GM23338 (cell line): ENCODE results near the gene NPAS3. TPM values are rescaled to one million over a fixed set of nuclear protein-coding genes. Genes with fewer than 3 reads are reported as not detected.

Experiments used
- ATAC-seq: fragments of 200-7000 bp; cut with Tn5 transposase; 3 replicates; pipeline ENCODE4 v1.9.1; 2020
- DNase-seq: peaks from one replicate; pipeline ENCODE4 v3.0.0-alpha.2; 2015; ENCODE audit warnings: low spot score
- H2AFZ ChIP-seq: fragments of 200-600 bp; sonication (generic); 2 replicates; pipeline ENCODE4 v1.8.0; 2016; ENCODE audit warnings: antibody characterized with exemption, mild to moderate bottlenecking, moderate library complexity
- H3F3A ChIP-seq: fragments of 200-600 bp; sonication (generic); replicated peaks from 2 replicates; pipeline ENCODE4 v1.8.0; 2017; ENCODE audit warnings: antibody characterized with exemption, mixed run types, low read depth
- H3K27ac ChIP-seq: fragments of 200-600 bp; sonication (generic); 2 replicates; pipeline ENCODE4 v1.6.1; 2016; ENCODE audit warnings: low read depth
- H3K27me3 ChIP-seq: fragments of 200-600 bp; sonication (generic); 2 replicates; pipeline ENCODE4 v1.8.0; 2016; ENCODE audit warnings: mild to moderate bottlenecking, mixed run types, moderate library complexity; ENCODE audit not compliant: insufficient read depth
- H3K36me3 ChIP-seq: fragments of 200-600 bp; sonication (generic); 2 replicates; pipeline ENCODE4 v1.8.0; 2016; ENCODE audit warnings: mild to moderate bottlenecking; ENCODE audit not compliant: insufficient read depth
- H3K4me1 ChIP-seq: fragments of 200-600 bp; sonication (generic); 2 replicates; pipeline ENCODE4 v1.8.0; 2016; ENCODE audit warnings: mild to moderate bottlenecking, moderate library complexity; ENCODE audit not compliant: insufficient read depth
- H3K4me2 ChIP-seq: fragments of 200-600 bp; sonication (generic); 2 replicates; pipeline ENCODE4 v1.7.1; 2017; ENCODE audit warnings: mixed run types
- H3K4me3 ChIP-seq: fragments of 200-600 bp; sonication (generic); 2 replicates; pipeline ENCODE4 v1.6.1; 2016; ENCODE audit warnings: mixed run types
- H3K79me2 ChIP-seq: fragments of 200-600 bp; sonication (generic); replicated peaks from 2 replicates; pipeline ENCODE4 v1.8.0; 2017; ENCODE audit warnings: mild to moderate bottlenecking; ENCODE audit not compliant: insufficient read depth
- H3K9me2 ChIP-seq: fragments of 200-600 bp; sonication (generic); 2 replicates; pipeline ENCODE4 v1.8.0; 2017; ENCODE audit not compliant: insufficient read depth
- H4K20me1 ChIP-seq: fragments of 200-600 bp; sonication (generic); replicated peaks from 2 replicates; pipeline ENCODE4 v1.8.0; 2017; ENCODE audit warnings: mild to moderate bottlenecking; ENCODE audit not compliant: insufficient read depth
- H3K27ac Mint-ChIP-seq: 2 replicates; pipeline ENCODE4 v1.8.0; 2020; ENCODE audit warnings: inconsistent platforms, mild to moderate bottlenecking, moderate library complexity, mixed read lengths
- H3K27me3 Mint-ChIP-seq: 3 replicates; pipeline ENCODE4 v1.8.0; 2022; ENCODE audit warnings: low read depth, mild to moderate bottlenecking, moderate library complexity, mixed read lengths, inconsistent platforms; ENCODE audit not compliant: insufficient read depth, poor library complexity
- H3K36me3 Mint-ChIP-seq: 3 replicates; pipeline ENCODE4 v1.8.0; 2021; ENCODE audit warnings: low read depth, mild to moderate bottlenecking, inconsistent platforms, moderate library complexity, mixed read lengths
- H3K4me1 Mint-ChIP-seq: 3 replicates; pipeline ENCODE4 v1.8.0; 2020; ENCODE audit warnings: mild to moderate bottlenecking, inconsistent platforms, mixed read lengths
- H3K4me3 Mint-ChIP-seq: 3 replicates; pipeline ENCODE4 v1.8.0; 2021; ENCODE audit warnings: moderate library complexity, mild to moderate bottlenecking, inconsistent platforms, mixed read lengths
- H3K9me3 Mint-ChIP-seq: 3 replicates; pipeline ENCODE4 v1.8.0; 2020; ENCODE audit warnings: moderate library complexity, mild to moderate bottlenecking, inconsistent platforms, mixed read lengths
- CREB1 ChIP-seq: fragments of 250-450 bp; sonication (Bioruptor Pico); IDR thresholded peaks from 2 replicates; pipeline ENCODE4 v1.5.0; 2020; ENCODE audit warnings: low read depth, mild to moderate bottlenecking, moderate library complexity
- EZH2 ChIP-seq: fragments of 200-600 bp; sonication (generic); IDR thresholded peaks from one replicate; pipeline ENCODE4 v1.8.0; 2017; ENCODE audit warnings: antibody characterized with exemption, mild to moderate bottlenecking, low read depth; ENCODE audit not compliant: unreplicated experiment
- EZH2phosphoT487 ChIP-seq: fragments of 200-600 bp; sonication (generic); IDR thresholded peaks from one replicate; pipeline ENCODE4 v1.8.1; 2018; ENCODE audit warnings: antibody characterized with exemption; ENCODE audit not compliant: unreplicated experiment
- JUNB ChIP-seq: IDR thresholded peaks from one replicate; pipeline ENCODE4 v1.6.1; 2016; ENCODE audit warnings: antibody characterized with exemption; ENCODE audit not compliant: unreplicated experiment
- NANOG ChIP-seq: IDR thresholded peaks from 2 replicates; pipeline ENCODE4 v1.6.1; 2016; ENCODE audit warnings: antibody characterized with exemption, borderline replicate concordance
- POLR2AphosphoS5 ChIP-seq: IDR thresholded peaks from 2 replicates; pipeline ENCODE4 v1.6.1; 2016; ENCODE audit warnings: antibody characterized with exemption, low read depth
- STAT1 ChIP-seq: IDR thresholded peaks from one replicate; pipeline ENCODE4 v1.6.1; 2016; ENCODE audit warnings: antibody characterized with exemption; ENCODE audit not compliant: unreplicated experiment
- ZNF114 ChIP-seq: fragments of 250-450 bp; sonication (Bioruptor Pico); IDR thresholded peaks from 2 replicates; pipeline ENCODE4 v1.5.0; 2020; ENCODE audit warnings: mild to moderate bottlenecking, moderate library complexity
- ZNF331 ChIP-seq: fragments of 250-450 bp; sonication (Bioruptor Pico); IDR thresholded peaks from 2 replicates; pipeline ENCODE4 v1.5.0; 2020; ENCODE audit warnings: low read depth, mild to moderate bottlenecking, moderate library complexity
- polyA plus RNA-seq: library from polyadenylated mRNA; unstranded; fragments of >200 nt; fragmentation: Nextera tagmentation; extraction: Ambion mirVana; gene quantifications from 2 replicates; pipeline ENCODE4 v1.2.1, GENCODE V29; 2016
- total RNA-seq: library from RNA; depleted of rRNA; stranded (reverse); fragments of >200 nt; shearing (Covaris generic); gene quantifications from 2 replicates; pipeline ENCODE4 v1.2.3, GENCODE V29; 2014
- TF ChIP-seq, protein P1 (sequence below): IDR thresholded peaks from 2 replicates; pipeline ENCODE4 v1.6.1; 2016; ENCODE audit warnings: antibody characterized with exemption
- TF ChIP-seq, protein P2 (sequence below), 2 experiments: fragments of 200-600 bp in 1 of 2; sonication (generic) in 1 of 2; conservative IDR thresholded peaks; 2 replicates each; pipeline versions ENCODE4 v1.5.1 to v1.6.1; 2016 to 2017; ENCODE audit warnings: antibody characterized with exemption in 2 of 2, low read depth in 2 of 2, mild to moderate bottlenecking in 2 of 2, moderate library complexity in 1 of 2
- TF ChIP-seq, protein P3 (sequence below): IDR thresholded peaks from one replicate; pipeline ENCODE4 v1.6.1; 2018; ENCODE audit warnings: antibody characterized with exemption; ENCODE audit not compliant: unreplicated experiment
- TF ChIP-seq, protein P4 (sequence below): fragments of 250-450 bp; sonication (Bioruptor Pico); IDR thresholded peaks from 2 replicates; pipeline ENCODE4 v1.5.0; 2020; ENCODE audit warnings: mild to moderate bottlenecking, moderate library complexity

The NPAS3 gene
- total and polyA plus RNA-seq, 2 experiments from 2014 or later, result 0.17 to 0.19 TPM

DNA sequence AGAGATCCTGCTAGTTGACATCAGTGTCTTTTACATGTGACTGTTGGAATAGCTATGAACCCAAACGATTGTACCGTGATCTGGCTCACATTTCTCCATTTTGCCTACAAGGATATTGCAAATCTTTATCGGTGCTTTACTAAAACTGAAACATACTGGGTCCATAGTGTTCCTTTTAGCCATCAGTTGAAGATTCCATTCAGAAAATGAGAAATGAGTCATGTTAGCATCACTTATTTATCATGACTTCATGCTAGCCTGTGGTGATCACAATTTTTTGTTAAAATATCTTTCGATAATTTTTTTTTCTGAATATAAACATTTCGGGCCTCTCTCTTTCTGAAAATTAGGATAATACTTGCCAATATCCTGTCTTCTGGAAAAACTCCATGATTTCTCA lies 801.9 kb downstream of the NPAS3 start:
- DNase-seq, result no peak
- H3K79me2 ChIP-seq, result no peaks in the 10 kb centered on the region
- Mint-ChIP-seq H3K36me3 (no peaks in the 10 kb centered on the region), H3K27me3 (no peaks in the 10 kb centered on the region), H3K4me1 (peaks cover 15% of the 10 kb centered on the region), H3K27ac (no peak overlapping the region), H3K4me3 (no peak overlapping the region), H3K9me3 (peaks cover 8% of the 10 kb centered on the region; the same call in 2 of the 3 replicates)
- TF ChIP-seq, protein P1, sequence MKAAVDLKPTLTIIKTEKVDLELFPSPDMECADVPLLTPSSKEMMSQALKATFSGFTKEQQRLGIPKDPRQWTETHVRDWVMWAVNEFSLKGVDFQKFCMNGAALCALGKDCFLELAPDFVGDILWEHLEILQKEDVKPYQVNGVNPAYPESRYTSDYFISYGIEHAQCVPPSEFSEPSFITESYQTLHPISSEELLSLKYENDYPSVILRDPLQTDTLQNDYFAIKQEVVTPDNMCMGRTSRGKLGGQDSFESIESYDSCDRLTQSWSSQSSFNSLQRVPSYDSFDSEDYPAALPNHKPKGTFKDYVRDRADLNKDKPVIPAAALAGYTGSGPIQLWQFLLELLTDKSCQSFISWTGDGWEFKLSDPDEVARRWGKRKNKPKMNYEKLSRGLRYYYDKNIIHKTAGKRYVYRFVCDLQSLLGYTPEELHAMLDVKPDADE, result no peak
- TF ChIP-seq NANOG (no peak), EZH2phosphoT487 (no peak), ZNF331 (CRISPR knock-in tag) (no peak), JUNB (no peak), POLR2AphosphoS5 (no peak), STAT1 (no peak), EZH2 (no peak), CREB1 (CRISPR knock-in tag) (no peak), ZNF114 (CRISPR knock-in tag) (no peak)
- TF ChIP-seq, protein P2, sequence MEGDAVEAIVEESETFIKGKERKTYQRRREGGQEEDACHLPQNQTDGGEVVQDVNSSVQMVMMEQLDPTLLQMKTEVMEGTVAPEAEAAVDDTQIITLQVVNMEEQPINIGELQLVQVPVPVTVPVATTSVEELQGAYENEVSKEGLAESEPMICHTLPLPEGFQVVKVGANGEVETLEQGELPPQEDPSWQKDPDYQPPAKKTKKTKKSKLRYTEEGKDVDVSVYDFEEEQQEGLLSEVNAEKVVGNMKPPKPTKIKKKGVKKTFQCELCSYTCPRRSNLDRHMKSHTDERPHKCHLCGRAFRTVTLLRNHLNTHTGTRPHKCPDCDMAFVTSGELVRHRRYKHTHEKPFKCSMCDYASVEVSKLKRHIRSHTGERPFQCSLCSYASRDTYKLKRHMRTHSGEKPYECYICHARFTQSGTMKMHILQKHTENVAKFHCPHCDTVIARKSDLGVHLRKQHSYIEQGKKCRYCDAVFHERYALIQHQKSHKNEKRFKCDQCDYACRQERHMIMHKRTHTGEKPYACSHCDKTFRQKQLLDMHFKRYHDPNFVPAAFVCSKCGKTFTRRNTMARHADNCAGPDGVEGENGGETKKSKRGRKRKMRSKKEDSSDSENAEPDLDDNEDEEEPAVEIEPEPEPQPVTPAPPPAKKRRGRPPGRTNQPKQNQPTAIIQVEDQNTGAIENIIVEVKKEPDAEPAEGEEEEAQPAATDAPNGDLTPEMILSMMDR (conservative IDR thresholded peaks at IDR 0.05; ENCODE audit: low read depth in 2 of 2), result no peak
- TF ChIP-seq, protein P3, sequence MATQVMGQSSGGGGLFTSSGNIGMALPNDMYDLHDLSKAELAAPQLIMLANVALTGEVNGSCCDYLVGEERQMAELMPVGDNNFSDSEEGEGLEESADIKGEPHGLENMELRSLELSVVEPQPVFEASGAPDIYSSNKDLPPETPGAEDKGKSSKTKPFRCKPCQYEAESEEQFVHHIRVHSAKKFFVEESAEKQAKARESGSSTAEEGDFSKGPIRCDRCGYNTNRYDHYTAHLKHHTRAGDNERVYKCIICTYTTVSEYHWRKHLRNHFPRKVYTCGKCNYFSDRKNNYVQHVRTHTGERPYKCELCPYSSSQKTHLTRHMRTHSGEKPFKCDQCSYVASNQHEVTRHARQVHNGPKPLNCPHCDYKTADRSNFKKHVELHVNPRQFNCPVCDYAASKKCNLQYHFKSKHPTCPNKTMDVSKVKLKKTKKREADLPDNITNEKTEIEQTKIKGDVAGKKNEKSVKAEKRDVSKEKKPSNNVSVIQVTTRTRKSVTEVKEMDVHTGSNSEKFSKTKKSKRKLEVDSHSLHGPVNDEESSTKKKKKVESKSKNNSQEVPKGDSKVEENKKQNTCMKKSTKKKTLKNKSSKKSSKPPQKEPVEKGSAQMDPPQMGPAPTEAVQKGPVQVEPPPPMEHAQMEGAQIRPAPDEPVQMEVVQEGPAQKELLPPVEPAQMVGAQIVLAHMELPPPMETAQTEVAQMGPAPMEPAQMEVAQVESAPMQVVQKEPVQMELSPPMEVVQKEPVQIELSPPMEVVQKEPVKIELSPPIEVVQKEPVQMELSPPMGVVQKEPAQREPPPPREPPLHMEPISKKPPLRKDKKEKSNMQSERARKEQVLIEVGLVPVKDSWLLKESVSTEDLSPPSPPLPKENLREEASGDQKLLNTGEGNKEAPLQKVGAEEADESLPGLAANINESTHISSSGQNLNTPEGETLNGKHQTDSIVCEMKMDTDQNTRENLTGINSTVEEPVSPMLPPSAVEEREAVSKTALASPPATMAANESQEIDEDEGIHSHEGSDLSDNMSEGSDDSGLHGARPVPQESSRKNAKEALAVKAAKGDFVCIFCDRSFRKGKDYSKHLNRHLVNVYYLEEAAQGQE, result no peak
- TF ChIP-seq, protein P4, sequence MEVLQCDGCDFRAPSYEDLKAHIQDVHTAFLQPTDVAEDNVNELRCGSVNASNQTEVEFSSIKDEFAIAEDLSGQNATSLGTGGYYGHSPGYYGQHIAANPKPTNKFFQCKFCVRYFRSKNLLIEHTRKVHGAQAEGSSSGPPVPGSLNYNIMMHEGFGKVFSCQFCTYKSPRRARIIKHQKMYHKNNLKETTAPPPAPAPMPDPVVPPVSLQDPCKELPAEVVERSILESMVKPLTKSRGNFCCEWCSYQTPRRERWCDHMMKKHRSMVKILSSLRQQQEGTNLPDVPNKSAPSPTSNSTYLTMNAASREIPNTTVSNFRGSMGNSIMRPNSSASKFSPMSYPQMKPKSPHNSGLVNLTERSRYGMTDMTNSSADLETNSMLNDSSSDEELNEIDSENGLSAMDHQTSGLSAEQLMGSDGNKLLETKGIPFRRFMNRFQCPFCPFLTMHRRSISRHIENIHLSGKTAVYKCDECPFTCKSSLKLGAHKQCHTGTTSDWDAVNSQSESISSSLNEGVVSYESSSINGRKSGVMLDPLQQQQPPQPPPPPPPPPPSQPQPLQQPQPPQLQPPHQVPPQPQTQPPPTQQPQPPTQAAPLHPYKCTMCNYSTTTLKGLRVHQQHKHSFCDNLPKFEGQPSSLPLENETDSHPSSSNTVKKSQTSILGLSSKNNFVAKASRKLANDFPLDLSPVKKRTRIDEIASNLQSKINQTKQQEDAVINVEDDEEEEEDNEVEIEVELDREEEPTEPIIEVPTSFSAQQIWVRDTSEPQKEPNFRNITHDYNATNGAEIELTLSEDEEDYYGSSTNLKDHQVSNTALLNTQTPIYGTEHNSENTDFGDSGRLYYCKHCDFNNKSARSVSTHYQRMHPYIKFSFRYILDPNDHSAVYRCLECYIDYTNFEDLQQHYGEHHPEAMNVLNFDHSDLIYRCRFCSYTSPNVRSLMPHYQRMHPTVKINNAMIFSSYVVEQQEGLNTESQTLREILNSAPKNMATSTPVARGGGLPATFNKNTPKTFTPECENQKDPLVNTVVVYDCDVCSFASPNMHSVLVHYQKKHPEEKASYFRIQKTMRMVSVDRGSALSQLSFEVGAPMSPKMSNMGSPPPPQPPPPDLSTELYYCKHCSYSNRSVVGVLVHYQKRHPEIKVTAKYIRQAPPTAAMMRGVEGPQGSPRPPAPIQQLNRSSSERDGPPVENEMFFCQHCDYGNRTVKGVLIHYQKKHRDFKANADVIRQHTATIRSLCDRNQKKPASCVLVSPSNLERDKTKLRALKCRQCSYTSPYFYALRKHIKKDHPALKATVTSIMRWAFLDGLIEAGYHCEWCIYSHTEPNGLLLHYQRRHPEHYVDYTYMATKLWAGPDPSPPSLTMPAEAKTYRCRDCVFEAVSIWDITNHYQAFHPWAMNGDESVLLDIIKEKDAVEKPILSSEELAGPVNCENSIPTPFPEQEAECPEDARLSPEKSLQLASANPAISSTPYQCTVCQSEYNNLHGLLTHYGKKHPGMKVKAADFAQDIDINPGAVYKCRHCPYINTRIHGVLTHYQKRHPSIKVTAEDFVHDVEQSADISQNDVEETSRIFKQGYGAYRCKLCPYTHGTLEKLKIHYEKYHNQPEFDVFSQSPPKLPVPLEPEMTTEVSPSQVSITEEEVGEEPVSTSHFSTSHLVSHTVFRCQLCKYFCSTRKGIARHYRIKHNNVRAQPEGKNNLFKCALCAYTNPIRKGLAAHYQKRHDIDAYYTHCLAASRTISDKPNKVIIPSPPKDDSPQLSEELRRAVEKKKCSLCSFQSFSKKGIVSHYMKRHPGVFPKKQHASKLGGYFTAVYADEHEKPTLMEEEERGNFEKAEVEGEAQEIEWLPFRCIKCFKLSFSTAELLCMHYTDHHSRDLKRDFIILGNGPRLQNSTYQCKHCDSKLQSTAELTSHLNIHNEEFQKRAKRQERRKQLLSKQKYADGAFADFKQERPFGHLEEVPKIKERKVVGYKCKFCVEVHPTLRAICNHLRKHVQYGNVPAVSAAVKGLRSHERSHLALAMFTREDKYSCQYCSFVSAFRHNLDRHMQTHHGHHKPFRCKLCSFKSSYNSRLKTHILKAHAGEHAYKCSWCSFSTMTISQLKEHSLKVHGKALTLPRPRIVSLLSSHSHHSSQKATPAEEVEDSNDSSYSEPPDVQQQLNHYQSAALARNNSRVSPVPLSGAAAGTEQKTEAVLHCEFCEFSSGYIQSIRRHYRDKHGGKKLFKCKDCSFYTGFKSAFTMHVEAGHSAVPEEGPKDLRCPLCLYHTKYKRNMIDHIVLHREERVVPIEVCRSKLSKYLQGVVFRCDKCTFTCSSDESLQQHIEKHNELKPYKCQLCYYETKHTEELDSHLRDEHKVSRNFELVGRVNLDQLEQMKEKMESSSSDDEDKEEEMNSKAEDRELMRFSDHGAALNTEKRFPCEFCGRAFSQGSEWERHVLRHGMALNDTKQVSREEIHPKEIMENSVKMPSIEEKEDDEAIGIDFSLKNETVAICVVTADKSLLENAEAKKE, result no peak
- H3K4me2 ChIP-seq, result no peak overlapping the region
- H3K4me3 ChIP-seq, result no peak overlapping the region
- H3F3A ChIP-seq, result no peaks in the 10 kb centered on the region
- no peaks in the 10 kb centered on the region for H4K20me1 ChIP-seq
- H3K36me3 ChIP-seq, result no peaks in the 10 kb centered on the region
- no peaks in the 10 kb centered on the region for H3K27me3 ChIP-seq
- peaks cover 9% of the 10 kb centered on the region; the same call in 1 of the 2 replicates for H3K9me2 ChIP-seq
- peaks cover 7% of the 10 kb centered on the region for H3K4me1 ChIP-seq
- H3K27ac ChIP-seq, result no peak overlapping the region
- no peak overlapping the region for H2AFZ ChIP-seq
- no peak for ATAC-seq
